Stimulated activated naive B cell treated with anti-CD40 and anti-IgM and Interleukin-4, amounts not matched to agents 10 μg/mL and 1 μg/mL and 100 μg/mL, for 72 hours (primary cell): ENCODE results near the gene TAB3.
A peak's percentile ranks its signal among the peaks of the same experiment; 100 is the strongest.

ENCODE experiments used
- ATAC-seq, 2 donors: fragments of 150-1000 bp; cut with Tn5 transposase; replicated peaks; 2 replicates each; pipeline ENCODE4 v1.10.0; 2021; ENCODE audit warnings: moderate library complexity in 1 of 2
- DNase-seq: peaks from one replicate; pipeline ENCODE4 v3.0.0; 2021
- H3K27ac Mint-ChIP-seq: one replicate; pipeline ENCODE4 v1.8.0; 2022; ENCODE audit warnings: mild to moderate bottlenecking, mixed read lengths
- H3K27me3 Mint-ChIP-seq, 2 donors: one replicate each; pipeline ENCODE4 v1.8.0; 2022; ENCODE audit warnings: mixed read lengths in 2 of 2
- H3K36me3 Mint-ChIP-seq, 2 donors: one replicate each; pipeline ENCODE4 v1.8.0; 2022; ENCODE audit warnings: mixed read lengths in 2 of 2, mild to moderate bottlenecking in 1 of 2
- H3K4me1 Mint-ChIP-seq, 2 donors: one replicate each; pipeline ENCODE4 v1.8.0; 2022; ENCODE audit warnings: mixed read lengths in 2 of 2, mild to moderate bottlenecking in 1 of 2
- H3K4me3 Mint-ChIP-seq, 2 donors: one replicate each; pipeline ENCODE4 v1.8.0; 2022; ENCODE audit warnings: mild to moderate bottlenecking in 2 of 2, mixed read lengths in 2 of 2, moderate library complexity in 1 of 2
- H3K9me3 Mint-ChIP-seq, 2 donors: one replicate each; pipeline ENCODE4 v1.8.0; 2022; ENCODE audit warnings: mixed read lengths in 2 of 2, mild to moderate bottlenecking in 1 of 2

TAB3 gene, protein sequence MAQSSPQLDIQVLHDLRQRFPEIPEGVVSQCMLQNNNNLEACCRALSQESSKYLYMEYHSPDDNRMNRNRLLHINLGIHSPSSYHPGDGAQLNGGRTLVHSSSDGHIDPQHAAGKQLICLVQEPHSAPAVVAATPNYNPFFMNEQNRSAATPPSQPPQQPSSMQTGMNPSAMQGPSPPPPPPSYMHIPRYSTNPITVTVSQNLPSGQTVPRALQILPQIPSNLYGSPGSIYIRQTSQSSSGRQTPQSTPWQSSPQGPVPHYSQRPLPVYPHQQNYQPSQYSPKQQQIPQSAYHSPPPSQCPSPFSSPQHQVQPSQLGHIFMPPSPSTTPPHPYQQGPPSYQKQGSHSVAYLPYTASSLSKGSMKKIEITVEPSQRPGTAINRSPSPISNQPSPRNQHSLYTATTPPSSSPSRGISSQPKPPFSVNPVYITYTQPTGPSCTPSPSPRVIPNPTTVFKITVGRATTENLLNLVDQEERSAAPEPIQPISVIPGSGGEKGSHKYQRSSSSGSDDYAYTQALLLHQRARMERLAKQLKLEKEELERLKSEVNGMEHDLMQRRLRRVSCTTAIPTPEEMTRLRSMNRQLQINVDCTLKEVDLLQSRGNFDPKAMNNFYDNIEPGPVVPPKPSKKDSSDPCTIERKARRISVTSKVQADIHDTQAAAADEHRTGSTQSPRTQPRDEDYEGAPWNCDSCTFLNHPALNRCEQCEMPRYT

DNA sequence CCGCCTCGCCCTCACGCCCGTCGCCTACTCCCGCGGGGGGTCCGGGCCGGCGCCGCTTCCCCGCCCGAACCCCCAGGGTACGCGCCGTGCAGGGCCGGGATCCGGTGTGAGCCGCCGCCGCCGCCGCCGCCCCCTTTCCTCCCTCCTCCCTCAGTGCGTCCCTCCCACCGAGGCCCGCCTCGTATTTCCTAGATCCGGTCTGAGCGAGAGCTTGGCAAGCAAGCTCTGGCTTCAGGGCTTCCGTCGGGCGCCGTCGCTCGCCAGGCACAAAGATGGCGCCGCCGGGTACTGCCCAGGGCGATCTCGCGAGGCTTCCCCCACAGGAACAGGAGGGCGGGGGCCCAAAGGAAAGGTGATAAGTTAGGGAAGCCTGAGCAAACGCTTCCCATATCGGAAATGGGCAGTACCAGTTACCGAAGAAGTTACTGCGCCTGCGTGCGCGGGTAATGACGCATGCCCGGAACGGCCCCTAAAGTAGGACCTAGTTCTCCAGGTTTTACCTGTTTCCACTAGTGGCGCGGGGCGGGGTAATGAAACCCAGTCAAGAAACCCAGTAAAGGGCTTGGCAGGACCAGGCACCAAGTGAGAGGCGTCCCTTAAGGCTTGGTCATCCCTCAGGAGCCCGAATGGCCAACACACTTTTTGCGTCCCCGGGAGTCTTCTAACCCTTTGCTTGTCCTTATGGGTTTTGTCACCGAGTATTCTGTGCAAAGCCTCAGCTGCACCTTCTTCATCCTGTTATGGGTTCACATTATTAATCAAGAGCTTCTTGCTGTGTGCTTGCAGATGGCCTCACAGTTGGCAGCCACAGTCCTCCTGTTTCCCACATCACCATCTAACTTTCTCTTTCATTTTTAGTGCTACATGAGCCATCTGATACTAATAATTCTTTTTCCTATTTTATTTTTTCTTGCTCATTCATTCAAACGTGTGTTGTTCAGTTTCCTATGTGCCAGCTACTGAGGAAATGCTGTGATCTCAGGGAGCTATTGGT lies at the start of gene TAB3:
TSS of gene TAB3 (minus strand) at position 108 of the 994 bp plus-strand sequence. CDS start 29,666 bp downstream, outside the sequence.
- Mint-ChIP-seq H3K27me3 (no peaks in the 10 kb centered on the region), H3K9me3 (no peaks in the 10 kb centered on the region), H3K4me3 (peak within 1 kb of the TSS; percentile 88 to 90), H3K27ac (peak within 1 kb of the TSS; percentile 96), H3K4me1 (peaks cover 0 to 12% of the 10 kb centered on the region in 2 donors), H3K36me3 (peaks cover 2 to 3% of the 10 kb centered on the region in 2 donors)
- ATAC-seq = peak; percentile 88 to 91
- peak; percentile 94 for DNase-seq

DNA sequence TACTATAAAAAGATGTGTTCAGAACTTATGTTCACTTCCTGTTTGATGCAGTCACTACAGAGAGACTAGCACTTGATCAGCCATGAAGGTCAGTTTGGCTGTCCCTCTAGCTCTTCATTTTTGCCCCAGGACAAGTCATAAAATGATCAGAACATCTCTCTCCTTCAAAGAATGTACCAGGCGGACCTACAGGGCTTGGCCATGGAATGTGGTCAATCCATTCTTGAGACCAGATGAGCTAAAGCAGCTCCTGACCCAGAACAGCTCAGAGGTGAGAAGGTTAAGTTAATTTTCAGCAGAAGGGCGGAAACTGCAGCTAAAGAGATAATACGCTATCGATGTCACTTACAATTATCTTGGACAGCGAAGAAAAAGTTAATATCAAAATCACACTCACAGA lies 49.2 kb upstream of the TAB3 start:
- Mint-ChIP-seq H3K36me3 (no peaks in the 10 kb centered on the region), H3K27me3 (peaks cover 0 to 12% of the 10 kb centered on the region in 2 donors), H3K27ac (no peak overlapping the region), H3K4me3 (no peak overlapping the region), H3K9me3 (peaks cover 0 to 3% of the 10 kb centered on the region in 2 donors), H3K4me1 (no peaks in the 10 kb centered on the region)
- ATAC-seq = no peak
- DNase-seq = no peak

DNA sequence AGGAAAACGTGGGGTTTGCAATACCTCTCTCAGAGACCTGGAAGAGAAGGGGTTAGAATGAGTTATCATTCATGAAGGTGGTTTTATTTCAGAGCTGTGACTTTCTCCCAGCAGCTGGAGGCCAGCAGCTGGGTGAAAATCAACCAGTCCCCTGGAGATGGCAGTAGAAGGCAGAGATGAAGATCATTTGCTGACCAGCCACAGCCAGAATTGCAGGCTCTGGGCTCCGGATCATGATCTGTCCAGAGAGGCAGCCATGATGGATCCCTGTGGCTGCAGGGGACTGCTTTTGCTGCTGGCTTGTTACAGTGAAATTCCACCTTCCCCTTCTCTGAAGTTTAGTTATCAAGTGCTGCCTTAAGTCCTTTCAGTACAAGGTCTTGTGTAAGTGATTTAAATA lies 46.9 kb upstream of the TAB3 start:
- no peak for DNase-seq
- Mint-ChIP-seq H3K36me3 (no peaks in the 10 kb centered on the region), H3K4me1 (no peaks in the 10 kb centered on the region), H3K4me3 (no peak overlapping the region), H3K27me3 (peaks cover 0 to 3% of the 10 kb centered on the region in 2 donors), H3K27ac (no peak overlapping the region), H3K9me3 (no peaks in the 10 kb centered on the region)
- no peak for ATAC-seq

DNA sequence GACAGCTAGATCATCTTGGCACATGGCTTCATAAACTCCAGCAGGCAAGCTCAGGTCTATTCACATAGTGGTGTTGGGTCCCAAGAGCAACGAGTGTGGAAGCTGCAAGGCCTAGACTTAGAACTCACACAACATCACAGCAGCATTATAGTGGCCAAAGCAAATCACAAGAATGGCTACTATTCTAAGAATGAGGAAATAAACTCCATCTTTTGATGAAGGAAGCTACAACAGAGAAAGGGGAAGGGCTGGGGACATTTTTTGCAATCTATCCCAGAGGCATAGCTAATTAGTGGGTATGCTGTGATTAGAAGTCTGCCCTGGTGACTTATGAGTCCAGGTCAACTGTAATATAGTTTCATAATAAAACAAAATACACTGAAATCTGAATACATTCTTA lies 42.9 kb upstream of the TAB3 start:
- ATAC-seq = no peak
- H3K36me3 Mint-ChIP-seq = no peaks in the 10 kb centered on the region
- H3K4me3 Mint-ChIP-seq = no peak overlapping the region
- DNase-seq = no peak
- no peak overlapping the region for H3K27ac Mint-ChIP-seq
- H3K9me3 Mint-ChIP-seq = peaks cover 0 to 4% of the 10 kb centered on the region in 2 donors
- H3K27me3 Mint-ChIP-seq = no peaks in the 10 kb centered on the region
- H3K4me1 Mint-ChIP-seq = no peaks in the 10 kb centered on the region

DNA sequence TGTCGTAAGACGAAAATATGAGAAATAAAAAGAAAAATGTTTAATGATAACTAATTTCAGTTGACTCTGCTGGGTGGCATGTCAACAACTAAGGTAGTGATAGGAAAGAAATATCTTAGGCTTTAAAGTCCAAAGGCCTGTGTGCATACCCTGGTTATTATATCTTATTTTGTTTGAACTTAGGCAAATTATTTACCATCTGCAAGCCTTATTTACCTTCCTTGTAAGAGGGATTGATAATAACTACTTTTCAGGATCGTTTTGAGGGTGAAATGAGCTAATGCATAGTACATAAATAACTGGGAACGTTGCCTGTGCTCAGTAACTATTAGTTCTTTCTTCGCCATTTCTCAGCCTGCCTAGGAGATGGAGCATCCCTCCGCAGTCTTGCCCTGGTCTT lies 41.6 kb upstream of the TAB3 start:
- no peak overlapping the region for H3K27ac Mint-ChIP-seq
- H3K9me3 Mint-ChIP-seq = peaks cover 0 to 4% of the 10 kb centered on the region in 2 donors
- no peak overlapping the region for H3K4me3 Mint-ChIP-seq
- H3K27me3 Mint-ChIP-seq = no peaks in the 10 kb centered on the region
- H3K4me1 Mint-ChIP-seq = no peaks in the 10 kb centered on the region
- H3K36me3 Mint-ChIP-seq = no peaks in the 10 kb centered on the region
- no peak for DNase-seq
- ATAC-seq = no peak

DNA sequence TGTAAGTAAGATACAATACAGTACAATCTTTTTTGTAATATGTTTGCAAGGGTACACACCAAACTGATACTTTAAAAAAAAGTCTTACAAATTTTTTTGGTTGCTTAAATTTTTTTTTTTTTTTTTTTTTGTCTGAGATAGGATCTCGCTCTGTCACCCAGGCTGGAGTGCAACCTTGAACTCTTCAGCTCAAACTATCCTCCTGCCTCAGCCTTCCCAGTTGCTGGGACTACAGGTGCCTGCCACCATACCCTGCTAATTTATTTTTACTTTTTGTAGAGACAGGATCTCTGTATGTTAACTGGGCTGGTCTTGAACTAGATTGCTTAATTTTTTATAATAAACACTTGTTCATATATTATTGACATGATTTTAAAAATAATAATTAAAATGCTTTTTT lies 41.1 kb upstream of the TAB3 start:
- peaks cover 0 to 4% of the 10 kb centered on the region in 2 donors for H3K9me3 Mint-ChIP-seq
- H3K27ac Mint-ChIP-seq = no peak overlapping the region
- DNase-seq (no peak), ATAC-seq (no peak)
- H3K36me3 Mint-ChIP-seq = no peaks in the 10 kb centered on the region
- H3K27me3 Mint-ChIP-seq = no peaks in the 10 kb centered on the region
- H3K4me1 Mint-ChIP-seq = no peaks in the 10 kb centered on the region
- no peak overlapping the region for H3K4me3 Mint-ChIP-seq

DNA sequence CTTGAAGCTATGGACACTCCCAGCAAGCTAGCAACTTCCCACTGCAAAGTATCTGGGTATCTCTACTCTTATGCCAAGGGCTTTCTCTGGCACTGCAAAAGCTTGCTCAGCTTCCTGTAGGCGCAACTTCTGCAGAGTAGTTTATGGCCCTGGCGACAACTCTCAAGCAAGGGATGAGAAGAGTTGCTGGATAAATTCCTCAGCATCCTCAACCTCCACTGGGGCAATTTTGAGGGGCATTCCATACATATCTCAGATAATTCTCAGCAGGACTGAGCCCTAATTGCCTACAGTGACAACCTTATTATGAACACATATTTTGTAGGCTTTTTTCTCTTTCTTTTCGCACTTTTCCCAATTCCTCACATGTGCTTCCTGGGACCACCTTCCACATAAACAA lies 31.2 kb upstream of the TAB3 start:
- no peak for DNase-seq
- peaks cover 0 to 4% of the 10 kb centered on the region in 2 donors for H3K27me3 Mint-ChIP-seq

DNA sequence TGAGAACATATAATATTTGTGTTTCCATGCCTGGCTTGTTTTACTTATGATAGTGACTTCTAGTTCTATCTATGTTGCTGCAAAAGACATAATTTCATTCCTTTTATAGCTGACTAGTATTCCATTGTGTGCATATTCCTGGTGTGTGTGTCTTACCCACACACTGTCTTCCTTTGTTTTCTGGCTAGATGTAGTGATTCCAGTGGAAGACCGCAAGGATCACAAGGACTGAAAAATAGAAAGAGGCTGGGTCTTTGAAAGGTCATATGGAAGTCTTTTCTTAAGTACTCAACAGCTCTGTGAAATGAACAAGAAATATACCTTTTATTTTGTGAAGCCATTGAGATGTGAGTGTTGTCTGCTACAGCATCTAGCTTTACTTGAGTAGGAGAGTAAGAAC lies 29.4 kb upstream of the TAB3 start:
- Mint-ChIP-seq H3K27me3 (no peaks in the 10 kb centered on the region), H3K36me3 (no peaks in the 10 kb centered on the region), H3K4me3 (no peak overlapping the region)

More for the DNA sequence above, 31.2 kb upstream of the TAB3 start:
- H3K27ac Mint-ChIP-seq = no peak overlapping the region
- no peaks in the 10 kb centered on the region for H3K4me1 Mint-ChIP-seq
- no peak overlapping the region for H3K4me3 Mint-ChIP-seq
- H3K36me3 Mint-ChIP-seq = no peaks in the 10 kb centered on the region
- no peaks in the 10 kb centered on the region for H3K9me3 Mint-ChIP-seq
- no peak for ATAC-seq

DNA sequence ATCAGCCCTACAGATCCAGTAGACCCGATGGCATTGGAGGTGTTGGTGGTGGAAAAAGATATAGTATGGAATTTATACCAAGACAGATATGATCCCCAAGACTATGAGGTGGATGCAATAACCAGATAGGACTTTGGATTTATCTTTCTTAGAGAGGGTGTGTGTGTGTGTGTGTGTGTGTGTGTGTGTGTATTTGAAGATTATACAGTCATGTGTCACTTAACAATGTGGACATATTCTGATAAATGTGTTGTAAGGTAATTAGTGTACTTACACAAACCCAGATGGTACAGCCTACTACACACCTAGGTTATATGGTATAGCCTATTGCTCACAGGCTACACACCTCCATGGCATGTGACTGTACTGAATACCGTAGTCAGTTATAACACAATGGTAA lies 24.4 kb upstream of the TAB3 start:
- Mint-ChIP-seq H3K4me3 (no peak overlapping the region), H3K27ac (no peak overlapping the region), H3K27me3 (peaks cover 0 to 5% of the 10 kb centered on the region in 2 donors), H3K36me3 (no peaks in the 10 kb centered on the region), H3K9me3 (no peaks in the 10 kb centered on the region), H3K4me1 (peaks cover 2 to 12% of the 10 kb centered on the region in 2 donors)
- no peak for DNase-seq
- no peak for ATAC-seq

More for the DNA sequence above, 29.4 kb upstream of the TAB3 start:
- H3K9me3 Mint-ChIP-seq = no peaks in the 10 kb centered on the region
- no peaks in the 10 kb centered on the region for H3K4me1 Mint-ChIP-seq
- DNase-seq (no peak), ATAC-seq (no peak)
- no peak overlapping the region for H3K27ac Mint-ChIP-seq

DNA sequence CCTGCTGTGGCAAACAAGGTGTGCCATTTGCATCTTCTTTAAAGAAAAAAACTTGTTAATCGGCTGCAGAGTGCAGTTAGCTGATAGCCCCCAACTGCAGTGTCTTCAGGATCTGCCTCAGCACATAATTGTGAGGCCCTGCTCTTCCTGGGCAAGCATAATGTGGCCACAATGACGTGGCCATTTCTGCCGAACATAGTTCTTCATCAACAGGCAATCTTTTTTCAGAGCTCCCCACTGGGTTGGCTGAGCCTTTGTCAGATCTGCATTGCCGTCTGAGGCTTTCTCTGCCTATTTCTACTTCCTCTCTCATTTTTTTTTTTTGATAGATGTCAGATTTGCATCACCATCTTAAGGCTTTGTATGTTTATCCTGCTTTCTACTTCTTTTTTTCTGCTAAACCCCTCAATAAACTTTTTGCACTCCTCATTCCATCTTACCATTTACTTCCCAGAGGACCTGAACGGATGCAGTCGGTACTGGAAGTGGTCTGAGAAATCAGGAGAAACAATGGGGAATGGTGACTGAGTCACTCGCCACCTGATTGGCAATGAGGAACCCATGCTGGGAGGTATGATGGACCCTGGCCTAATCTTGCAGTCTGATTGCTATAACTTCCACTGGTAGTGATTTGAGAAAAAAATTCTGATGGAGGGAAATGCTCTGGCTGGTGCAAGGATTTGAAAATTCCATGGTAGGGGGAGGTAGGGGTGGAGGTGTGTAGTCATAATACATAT lies 21.2 kb upstream of the TAB3 start:
- peak overlapping the region in 1 of 2 donors; percentile 9 for H3K4me3 Mint-ChIP-seq
- peak; percentile 97 for ATAC-seq

DNA sequence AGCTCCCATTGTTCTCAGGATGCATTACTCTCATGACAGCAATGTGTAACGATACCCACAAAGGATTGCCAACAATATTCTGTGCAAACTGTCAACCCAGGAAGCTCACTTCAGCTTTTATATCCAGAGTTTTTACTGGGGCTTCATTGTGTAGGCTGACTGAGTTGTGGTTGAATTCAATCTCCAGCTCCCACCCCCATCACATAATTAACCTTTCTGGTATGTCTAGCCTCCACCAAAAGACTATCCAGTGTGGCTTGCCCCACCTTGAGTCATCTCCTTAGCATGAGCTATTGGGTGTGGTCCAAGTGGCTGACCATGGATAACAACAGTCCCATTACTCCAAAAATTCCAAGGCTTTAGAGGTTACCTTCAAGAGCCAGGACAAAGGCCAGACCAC lies 17.7 kb upstream of the TAB3 start:
- no peak for ATAC-seq
- Mint-ChIP-seq H3K27me3 (peaks cover 0 to 9% of the 10 kb centered on the region in 2 donors), H3K36me3 (no peaks in the 10 kb centered on the region), H3K4me1 (peaks cover 2 to 12% of the 10 kb centered on the region in 2 donors), H3K27ac (no peak overlapping the region), H3K4me3 (no peak overlapping the region), H3K9me3 (no peaks in the 10 kb centered on the region)
- DNase-seq = no peak

More for the DNA sequence above, 21.2 kb upstream of the TAB3 start:
- DNase-seq = peak; percentile 24
- H3K27me3 Mint-ChIP-seq = peaks cover 0 to 5% of the 10 kb centered on the region in 2 donors
- H3K36me3 Mint-ChIP-seq = no peaks in the 10 kb centered on the region
- H3K27ac Mint-ChIP-seq = peak overlapping the region; percentile 7
- H3K9me3 Mint-ChIP-seq = no peaks in the 10 kb centered on the region
- peaks cover 2 to 12% of the 10 kb centered on the region in 2 donors for H3K4me1 Mint-ChIP-seq

DNA sequence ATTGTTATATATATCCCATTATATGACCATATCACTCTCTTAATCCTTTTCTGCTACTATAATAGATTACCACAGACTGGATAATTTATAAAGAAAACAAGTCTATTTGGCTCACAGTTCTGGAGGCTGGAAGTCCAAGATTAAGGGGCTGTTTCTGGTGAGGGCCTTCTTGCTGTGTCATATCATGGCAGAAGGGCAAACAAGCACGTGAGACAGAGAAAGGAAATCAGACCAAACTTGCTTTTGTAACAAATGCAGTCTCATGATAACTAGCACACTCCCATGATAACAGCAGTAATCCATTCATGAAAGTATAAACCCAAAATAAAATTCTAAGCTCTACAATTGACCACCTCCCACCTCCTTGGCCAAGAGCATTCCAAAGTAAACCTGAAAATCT lies 16.3 kb upstream of the TAB3 start:
- no peak for ATAC-seq
- no peak overlapping the region for H3K4me3 Mint-ChIP-seq

DNA sequence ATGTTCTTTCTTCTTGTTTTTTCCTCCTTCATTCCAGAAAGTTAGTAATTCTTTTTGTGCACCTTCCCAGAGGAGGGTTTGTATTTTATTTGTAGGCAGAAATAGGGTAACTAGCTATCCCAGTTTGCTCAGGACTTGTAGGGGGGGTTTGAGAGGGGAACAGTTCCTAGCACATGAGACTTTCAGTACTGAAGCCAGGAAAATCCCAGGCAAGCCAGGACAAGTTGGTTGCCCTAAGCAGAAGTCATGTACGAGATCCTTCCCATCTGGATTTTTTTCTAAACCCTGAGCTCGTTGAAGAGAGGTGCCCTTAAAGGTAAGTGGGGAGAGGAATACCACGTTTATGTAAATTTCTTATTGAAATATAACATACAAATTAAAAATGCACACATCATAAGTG lies 15.6 kb upstream of the TAB3 start:
- peaks cover 0 to 5% of the 10 kb centered on the region in 2 donors for H3K4me1 Mint-ChIP-seq
- no peak for DNase-seq

More for the DNA sequence above, 16.3 kb upstream of the TAB3 start:
- Mint-ChIP-seq H3K9me3 (no peaks in the 10 kb centered on the region), H3K27ac (no peak overlapping the region), H3K4me1 (peaks cover under 1 to 9% of the 10 kb centered on the region in 2 donors), H3K36me3 (no peaks in the 10 kb centered on the region), H3K27me3 (peaks cover 0 to 4% of the 10 kb centered on the region in 2 donors)
- no peak for DNase-seq

More for the DNA sequence above, 15.6 kb upstream of the TAB3 start:
- Mint-ChIP-seq H3K27ac (no peak overlapping the region), H3K4me3 (no peak overlapping the region), H3K27me3 (peaks cover 0 to 4% of the 10 kb centered on the region in 2 donors), H3K36me3 (no peaks in the 10 kb centered on the region), H3K9me3 (no peaks in the 10 kb centered on the region)
- no peak for ATAC-seq
